GM18873 (cell line): Measurements from ENCODE around the gene EFNB2.

Experiments used
- ATAC-seq: cut with Tn5 transposase; IDR thresholded peaks from one replicate; pipeline ENCODE4 v1.9.1; 2021; ENCODE audit warnings: mild to moderate bottlenecking, moderate library complexity, moderate number of reproducible peaks; ENCODE audit not compliant: unreplicated experiment, low FRiP score

EFNB2 gene

DNA sequence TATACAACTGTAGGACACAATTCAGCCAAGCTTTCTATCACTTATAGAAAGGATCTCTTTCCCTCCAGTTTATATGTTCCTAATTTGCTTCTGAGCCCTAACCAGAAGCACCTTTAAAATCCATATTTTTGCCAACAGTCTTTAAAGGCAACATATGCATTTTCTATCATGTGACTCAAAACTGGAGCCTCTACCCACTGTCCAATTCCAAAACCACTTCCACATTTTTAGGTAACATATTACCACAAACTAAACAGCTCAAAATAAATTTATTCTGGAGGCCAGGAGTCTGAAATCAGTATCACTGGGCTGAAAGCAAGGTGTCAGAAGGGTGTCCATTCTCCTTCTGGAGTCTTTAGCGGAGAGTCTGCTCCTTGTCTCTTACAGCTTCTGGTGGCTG lies 15.9 kb upstream of the EFNB2 start:
- no peak for ATAC-seq

DNA sequence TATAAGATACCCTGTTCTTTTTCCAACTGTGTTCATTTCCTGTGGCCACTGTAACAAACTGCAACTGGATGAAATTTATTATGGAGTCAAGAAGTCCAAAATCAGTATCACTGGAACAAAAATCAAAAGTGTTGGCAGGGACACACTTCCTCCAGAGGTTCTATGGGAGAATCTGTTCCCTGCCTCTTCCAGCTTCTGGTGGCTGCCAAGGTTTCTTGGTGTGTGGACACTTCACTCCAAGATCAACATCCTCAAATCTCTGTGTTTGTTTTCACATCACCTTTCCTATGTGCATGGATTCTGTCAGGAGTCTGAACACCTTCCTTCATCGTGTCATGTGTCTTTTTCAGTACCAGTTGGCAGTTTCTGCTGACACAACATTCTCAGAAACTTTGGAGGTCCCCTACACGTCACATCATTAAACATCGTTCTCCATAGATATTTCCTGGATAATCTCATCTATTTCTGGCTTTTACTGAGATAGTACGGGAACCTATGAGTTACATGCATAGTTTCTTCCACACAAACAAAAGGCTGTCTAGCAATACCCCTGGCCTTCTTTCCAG lies 15.2 kb upstream of the EFNB2 start:
- no peak for ATAC-seq

DNA sequence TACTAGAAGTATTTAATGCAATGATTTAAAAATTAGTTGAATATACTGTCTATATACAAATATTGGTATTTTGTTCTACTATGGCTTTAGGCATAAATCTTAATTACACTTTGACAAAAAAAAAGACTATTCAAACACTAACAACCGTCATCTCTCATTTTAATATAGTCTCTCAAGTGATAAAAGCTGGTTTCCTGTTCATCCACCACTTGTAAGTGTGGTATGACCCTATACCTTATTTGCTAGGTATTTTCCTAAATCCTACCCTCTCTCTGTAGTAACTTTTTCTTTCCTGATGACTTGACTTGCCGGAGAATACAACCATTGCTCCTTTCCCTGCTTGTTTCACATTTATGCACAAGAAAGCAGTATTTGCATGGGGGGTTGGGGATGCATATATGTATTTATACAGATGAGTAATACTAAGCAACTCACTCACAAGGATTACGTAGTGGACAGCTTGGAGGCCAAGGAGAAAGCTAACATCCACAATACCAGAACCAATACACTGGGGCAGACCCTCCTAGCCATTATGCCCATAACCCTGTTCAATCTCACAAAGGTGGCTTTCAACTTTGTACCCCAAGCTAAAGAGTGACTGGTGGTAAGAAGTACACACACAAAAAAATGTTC lies 12.7 kb upstream of the EFNB2 start:
- ATAC-seq: no peak

DNA sequence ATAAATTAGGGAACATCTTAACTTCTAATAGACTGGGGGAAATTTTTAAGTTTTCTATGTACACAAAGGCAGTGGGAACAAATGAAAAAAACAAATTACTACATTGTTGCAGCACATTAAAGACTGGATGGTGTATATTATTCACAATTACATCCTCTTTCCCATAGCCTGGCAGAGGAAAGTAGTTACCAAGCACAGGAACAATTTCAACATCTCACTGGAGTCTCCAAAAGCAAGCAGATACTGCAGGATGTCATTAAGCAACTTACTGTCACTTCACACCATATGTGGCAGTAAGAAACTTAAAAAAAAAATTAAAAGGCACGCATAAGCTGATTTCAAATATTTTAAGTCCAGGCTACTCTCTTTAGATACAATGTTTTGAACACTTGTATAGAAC lies 6.4 kb upstream of the EFNB2 start:
- ATAC-seq: no peak

DNA sequence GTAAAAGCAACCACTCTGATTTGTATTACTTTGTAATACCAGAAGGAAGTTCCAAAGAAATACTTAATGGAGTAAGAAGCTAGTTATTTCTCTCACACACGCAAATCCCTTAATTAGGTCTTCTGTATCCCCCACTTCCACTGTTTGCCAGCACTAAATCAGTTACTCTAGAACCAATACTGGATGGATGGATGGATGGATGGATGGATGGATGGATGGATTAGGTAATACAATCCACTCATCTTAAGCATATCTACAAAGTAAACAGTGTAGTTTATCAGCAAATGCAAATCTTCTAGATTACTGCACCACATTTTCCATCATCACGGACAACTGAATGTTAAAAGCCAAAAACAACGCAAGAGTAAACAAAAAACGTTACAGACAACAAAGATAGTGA lies 5.2 kb upstream of the EFNB2 start:
- ATAC-seq: no peak

DNA sequence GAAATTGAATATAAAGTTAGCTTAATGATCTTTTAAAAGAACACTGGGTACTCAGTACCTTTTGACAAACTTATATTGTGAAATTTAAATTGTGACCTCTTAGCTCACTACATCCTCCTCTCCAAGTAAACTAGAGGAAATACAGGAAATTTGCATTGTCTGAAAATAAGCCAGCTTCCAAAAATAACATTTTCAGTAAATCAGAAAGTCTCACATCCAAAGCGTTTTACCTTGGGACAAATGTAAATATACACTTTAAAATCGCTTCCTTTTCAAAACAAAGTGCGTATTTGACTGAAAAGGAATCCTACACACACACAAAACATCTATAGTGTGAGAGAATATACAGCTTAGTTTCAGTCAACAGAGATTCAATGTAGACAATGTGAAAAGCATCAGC lies 2.1 kb upstream of the EFNB2 start:
- ATAC-seq: no peak

DNA sequence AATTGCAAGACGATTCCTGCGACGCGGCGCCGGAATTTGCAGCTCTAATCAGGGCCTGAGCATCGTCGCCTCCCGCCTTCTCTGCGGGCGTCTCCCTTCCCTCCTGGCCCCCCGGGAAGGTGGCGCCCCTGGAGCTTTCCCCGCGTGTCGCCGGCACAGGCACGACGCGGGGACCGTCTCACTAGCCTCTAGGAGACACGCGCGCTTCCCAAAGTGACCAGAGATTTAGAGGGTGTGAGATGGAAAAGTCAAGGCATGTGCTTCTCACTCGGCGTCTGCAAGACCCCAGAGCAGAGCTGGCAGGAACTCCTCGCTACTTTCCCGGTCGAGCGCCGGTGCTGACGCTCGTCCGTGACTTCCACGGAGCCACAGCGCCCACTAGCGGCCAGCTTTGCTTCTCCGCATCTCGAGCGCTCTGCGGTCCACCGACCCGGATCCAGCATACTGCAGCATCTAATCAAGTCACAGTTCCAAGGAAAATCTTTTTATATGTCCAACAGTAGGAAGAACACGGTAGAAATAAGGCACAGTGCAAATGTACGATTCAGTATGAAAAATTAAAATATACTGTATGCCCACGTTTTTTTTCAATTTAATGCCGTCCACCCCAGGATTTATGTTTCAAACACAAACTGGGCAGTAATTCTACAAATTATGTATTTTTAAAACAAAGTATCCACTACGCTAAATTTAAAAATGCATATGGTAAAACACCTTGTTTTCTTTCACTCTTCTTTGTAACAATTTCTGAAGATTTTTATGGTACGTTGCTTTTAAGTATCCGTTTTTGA lies 977 bp upstream of the EFNB2 start:
- ATAC-seq: peak; percentile 40

DNA sequence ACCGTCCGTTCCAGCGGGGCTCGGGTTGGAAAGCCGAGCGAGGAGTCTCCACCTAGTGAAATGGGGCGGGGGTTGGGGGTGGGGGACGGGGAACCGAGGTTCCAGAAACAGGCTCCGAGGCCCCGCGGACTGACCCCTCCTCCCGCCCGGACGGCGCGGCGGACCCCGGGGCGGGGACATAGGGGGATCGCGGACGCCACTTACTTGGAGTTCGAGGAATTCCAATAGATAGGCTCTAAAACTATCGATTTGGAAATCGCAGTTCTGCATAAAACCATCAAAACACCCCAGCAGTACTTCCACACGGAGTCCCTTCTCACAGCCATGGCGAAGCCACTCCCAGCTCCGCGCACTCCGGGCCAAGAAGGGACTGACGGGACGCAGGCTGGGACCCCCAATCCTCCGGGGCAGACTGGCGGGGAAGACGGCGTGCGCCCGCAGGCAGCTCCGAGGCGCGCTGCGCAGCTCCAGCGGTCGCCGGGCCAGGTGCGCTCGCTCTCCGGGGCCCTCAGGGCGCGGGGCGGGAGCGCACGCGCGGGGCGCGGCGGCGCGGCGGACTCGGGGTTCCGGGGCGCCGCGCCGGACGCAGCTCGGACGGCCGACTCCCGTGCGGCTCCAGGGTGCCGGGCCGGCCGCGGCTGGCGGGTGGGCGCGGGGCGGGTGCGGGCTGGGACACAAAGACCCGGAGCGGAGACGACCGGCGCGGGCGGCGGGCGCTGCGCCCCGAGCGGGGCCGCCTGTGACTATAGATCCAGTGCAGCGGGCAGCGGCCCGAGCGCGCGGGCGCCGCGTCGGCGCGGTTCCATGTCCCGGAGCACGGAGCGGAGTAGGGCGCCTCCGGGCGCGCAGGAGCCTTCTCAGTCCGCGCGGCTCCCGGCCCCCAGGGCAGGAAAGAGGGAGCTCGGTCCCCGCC lies 567 bp downstream of the EFNB2 start:
- ATAC-seq: peak; percentile 36

DNA sequence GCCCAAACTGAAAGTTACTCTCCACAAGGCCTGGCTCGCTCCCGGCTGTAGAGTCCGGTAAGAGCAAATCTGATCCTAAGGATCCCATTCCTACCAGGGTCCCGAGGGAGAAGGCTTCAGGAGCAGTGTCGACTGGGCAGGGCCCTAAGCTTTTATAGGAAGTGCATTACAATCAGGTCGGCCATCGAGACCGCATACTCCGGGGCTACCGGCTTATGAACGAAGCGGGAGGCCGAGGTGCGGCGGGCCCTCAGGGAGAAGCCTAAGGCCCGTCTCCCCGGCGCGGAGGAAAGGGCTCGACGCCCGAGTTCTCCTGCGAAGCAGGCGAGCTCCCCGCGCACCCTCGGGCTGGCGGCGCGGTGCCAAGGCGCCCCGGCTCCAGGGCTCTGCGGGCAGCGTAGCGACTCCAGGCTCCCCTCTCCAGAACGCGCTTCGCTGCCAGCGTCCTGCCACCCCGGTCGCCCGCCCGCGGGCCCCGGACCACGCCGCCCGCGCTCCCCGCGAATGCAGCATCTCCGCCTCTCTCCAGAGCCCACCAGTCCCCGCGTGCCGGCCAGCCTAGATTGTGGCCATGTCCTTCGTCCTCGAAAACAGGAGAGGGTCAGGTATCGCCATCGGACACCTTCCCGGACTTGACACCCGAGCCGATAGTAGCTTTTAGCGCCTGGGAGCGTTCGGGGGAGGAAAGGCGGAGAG lies 1.4 kb downstream of the EFNB2 start:
- no peak for ATAC-seq

DNA sequence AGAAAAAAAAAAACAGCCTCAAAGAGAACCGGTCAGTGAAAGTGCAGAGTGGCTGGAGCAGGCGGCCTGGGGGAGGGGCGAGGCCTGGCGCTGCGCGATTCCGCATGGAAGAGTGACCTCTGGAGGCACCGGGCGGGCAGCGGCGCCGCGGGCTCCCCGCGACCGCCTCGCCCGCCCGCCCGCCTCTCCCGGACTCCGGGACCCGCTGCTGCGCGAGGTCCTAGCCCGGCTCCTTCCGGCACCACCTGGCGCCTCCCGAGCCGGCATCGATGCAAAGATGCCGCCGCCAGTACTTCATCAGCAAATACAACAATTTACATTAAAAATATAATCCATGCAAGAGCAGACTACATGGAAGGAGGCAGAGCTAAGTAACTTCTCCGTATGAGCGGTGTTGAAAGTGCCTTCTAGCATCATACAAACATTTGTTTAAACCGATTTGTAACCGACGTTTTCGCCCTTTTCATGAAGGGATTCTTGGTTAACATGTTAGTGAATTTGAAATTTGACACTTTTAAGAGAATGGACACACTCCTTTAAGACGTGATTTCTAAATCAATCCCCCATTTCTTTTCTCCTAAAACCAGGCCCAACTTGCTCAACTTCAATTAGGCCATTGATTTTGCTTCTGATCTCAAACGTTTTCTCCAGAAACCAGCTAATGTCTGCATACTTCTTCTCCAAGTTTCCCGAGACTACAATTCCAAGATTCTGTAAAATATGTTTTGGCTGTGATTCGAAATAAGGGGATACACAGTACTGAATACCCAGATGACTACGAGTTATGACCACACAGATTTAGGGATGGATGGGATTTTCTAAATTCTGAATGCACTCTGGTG lies 2.1 kb downstream of the EFNB2 start:
- no peak for ATAC-seq

DNA sequence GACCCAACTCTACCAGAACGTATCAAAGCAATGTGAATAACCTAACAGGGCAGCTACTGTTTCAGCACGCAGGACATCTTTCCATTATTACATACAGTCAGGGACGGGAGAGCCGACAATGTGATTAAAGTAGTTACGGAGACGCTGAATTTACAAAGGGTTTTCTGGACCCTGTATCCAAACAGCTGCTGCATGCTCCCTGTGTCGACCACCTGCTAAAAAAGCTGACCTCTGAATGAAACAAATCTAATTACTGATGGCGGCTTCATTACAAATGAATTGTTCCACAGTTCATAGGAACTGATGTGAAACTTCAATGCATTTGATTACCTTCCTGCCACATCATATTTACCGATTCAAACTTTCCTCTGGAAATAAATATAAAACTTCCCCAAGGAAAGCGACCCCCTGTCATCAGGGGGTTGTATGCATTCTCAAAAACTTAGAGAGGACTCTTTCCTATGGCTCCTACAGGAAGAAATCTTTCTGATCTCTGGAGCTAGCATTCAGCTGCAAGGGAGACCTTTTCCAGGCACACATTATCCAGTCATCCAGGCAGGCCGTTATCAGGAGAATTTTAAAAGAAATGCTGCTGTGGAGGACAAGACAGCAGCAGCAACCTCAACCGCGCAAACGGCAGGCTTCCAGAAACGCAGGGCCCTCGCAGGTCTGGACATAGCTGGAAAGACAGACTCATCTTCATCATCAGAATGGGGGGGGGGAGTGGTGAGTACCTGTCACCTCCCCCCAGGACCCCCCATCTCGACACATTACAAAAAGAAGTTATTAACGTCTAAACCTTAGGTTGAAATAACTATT lies 3.1 kb downstream of the EFNB2 start:
- ATAC-seq: no peak

DNA sequence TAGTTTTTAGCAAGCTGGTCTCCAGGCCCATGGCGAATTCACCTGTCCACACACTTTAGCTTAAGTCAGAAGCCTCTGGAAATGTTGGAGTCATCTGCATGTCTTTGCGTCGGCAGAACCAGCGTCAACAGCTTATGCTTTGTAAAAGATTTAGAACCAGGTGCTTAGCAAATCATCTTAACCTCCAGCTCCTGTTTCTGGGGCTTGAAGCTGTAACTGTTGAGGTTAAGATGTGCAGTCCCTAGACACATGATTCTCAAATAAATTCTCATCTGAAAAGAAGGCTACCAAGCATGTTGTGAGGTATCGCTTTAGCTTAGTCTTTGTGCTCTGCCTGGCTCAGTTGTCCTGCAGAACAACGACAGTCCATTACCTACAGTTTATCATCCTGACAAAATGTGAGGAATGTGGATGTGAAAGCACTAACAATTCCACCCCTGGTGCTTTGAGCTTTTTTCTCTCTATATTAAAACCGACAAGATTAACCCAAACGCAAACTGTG lies 4.4 kb downstream of the EFNB2 start:
- no peak for ATAC-seq

DNA sequence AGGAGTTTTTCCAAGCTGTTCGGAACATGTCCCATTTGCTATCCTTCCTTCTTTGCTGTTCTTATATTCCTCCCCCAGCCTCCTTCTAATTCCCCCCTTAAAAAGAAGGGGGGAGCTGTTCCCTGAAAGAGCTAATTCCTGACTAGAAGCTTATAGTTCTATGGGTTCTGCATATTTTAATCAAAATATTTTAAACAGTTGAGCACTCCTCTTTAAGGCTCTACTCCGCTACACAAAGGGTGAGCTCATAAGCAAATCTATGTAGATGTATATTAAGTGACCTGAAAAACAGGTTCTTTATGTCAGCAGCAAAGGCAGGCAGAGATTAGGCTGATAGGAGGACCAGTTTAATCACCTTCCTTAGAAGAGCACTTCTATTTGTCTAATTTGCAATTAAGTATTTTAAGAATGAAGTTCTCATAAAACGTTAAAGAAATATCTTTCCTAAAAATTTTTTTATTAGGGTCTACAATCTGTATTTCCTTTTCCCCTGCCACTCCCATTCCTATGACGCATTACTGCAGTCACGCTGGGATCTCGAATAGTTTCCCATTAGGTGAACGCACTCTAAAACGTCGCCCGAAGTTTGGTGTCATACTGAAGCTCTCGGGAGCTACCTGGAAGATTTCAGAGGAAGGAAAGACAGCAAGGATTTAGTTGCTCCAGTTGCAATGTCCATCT lies 5.2 kb downstream of the EFNB2 start:
- no peak for ATAC-seq

DNA sequence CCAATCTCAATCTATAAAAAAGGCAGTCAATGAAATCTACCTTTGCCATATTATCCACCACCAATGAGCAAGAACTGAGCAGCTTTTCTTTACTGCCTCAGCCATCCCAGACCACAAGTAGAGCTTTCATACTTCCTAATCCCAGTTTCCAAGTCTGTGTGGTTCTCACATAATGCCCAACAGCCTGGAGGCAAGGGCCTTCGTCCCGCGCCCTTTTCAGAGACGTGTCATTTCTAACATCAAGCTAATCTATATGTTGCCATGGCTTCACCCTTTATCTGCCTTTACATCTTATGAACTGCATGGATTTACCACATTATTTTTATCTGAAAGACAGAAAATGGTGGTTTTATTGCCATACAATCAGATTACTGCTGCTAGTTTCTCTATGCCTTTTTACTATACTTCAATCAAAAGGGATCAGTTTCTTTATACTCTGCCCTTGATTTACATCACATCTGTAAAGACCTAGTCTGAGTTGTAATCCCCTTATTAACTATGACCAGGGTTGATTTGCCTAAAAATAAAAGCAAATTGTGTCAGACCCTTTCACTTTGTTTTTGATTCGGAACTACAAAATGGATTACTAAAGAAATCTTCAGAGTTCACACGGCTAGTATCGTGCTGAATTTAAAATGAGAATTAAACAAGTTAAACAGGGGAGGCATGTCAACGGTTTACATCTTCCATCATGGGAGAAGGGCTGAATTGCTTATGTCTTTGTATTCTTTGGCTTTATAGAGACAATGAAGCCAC lies 5.9 kb downstream of the EFNB2 start:
- ATAC-seq: no peak

DNA sequence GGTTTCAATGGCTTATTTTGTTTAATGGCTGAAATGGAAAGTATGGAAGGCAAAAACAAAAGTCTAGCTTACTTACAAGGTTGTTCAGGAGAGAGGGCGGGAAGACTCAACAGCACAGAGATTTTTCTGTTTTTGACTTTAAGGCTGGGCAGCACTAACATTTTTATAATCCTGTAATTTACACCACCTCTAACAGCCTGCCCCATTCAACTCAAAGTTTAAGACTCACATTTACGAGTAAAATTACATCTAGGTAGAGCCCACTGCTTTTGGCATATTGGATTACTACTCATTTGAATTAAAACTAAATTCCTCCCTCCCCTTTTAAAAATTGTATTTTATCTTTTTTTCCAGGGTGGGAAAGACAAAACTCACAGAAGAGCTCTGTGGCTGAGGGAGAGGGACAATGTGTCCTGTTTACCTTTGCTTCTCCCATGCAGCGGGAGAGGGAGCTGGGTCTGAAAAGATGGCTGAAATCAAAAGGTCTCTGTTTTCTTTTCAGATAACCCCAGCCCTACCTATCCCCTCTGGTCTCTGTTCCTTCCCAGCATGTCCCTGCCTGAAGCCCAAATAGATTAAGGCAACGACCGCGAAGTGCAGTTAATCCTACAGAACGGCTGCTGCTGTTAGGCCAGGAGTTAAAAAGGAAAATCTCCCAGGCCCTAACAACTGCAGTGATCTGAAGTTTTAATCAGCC lies 6.6 kb downstream of the EFNB2 start:
- no peak for ATAC-seq

DNA sequence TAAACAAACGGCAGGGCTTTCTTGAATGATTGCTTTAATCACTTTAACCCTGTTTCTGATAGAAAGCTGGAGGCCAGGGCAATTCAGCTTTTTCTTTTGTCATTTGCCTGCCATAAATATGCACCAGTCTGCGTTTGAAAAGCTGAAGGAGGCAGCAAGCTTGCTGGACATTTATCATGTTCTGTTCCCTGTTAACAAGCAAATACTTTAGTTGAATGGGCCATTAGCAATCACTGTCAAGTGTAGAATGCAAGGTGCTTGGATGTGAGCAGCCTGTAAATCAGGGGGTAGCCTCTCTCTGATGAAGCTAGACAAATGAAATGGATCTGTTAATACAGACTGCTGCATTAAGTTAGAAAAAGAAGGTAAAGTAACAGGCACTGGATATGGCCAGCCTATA lies 7.6 kb downstream of the EFNB2 start:
- no peak for ATAC-seq

DNA sequence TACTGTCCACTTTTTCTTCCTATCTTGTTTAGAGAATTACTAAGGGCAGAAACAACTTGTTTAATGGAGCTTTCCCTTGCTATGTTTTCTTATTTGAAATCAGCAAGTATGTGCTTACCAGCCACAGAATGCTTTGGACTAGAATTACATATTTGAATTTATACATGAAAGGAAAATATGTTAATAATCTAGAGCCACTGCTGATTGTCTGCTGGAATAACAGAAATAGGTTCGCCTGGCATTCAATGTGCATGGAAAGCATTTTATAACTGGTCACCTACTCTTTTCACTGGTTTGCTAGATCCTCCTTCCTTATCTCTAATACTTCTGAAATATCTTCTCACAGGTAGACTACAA lies 8.0 kb downstream of the EFNB2 start:
- no peak for ATAC-seq
